GM12878 (cell line): Measurements from ENCODE around the gene CHRNA5.

ENCODE experiments used
- CHD2 ChIP-seq: IDR thresholded peaks from 2 replicates; pipeline ENCODE4 v1.6.1; 2011; ENCODE audit warnings: low read depth, low read length, improper control_type of control experiment, borderline replicate concordance
- CTCF ChIP-seq, 3 experiments: IDR thresholded peaks in 2 of 3; conservative IDR thresholded peaks in 1 of 3; 2 replicates each; pipeline ENCODE4 v1.5.1; 2011; ENCODE audit warnings: low read depth in 3 of 3, low read length in 3 of 3, mild to moderate bottlenecking in 3 of 3, control low read depth in 2 of 3, moderate library complexity in 2 of 3, inconsistent platforms in 1 of 3, mixed read lengths in 1 of 3; ENCODE audit not compliant: control insufficient read depth in 2 of 3, insufficient read depth in 1 of 3; ENCODE audit errors: extremely low read depth in 1 of 3

- TF ChIP-seq CTCF (IDR thresholded peaks at IDR 0.05 in 2 of 3, conservative IDR thresholded peaks at IDR 0.05 in 1 of 3; ENCODE audit: control insufficient read depth in 2 of 3, extremely low read depth in 1 of 3, insufficient read depth in 1 of 3, low read depth in 3 of 3, low read length in 3 of 3), result no peak
- no peak for TF ChIP-seq CHD2
These were observed 32.0 kb upstream of the CHRNA5 start for GRCh38 chr15:78533331-78533730.
